ENCODE results near the gene USP27X.

DNA sequence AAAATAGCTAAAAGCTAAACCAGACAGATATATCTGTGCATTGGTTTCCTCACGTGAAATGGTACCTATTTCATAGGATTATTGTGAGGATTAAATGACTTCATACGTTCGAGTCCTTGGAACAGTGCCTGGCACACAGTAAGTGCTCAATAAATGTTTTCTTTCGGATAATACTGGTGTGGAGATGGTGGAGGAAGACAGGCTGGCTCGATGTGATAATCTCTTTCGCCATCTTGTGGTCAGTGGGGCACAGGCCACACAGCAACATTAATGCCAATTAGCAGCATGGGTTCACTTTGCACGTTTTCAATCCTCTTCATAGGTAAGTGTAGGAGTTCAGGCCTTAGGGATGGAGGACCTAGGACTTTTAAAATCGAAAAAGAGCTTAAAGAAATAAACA, 40.9 kb upstream of the USP27X start:
- no peak for TF ChIP-seq POLR2AphosphoS5 (IDR thresholded peaks at IDR 0.05; ENCODE audit: borderline replicate concordance, low read depth, low read length)
- no peak for TF ChIP-seq EZH2 (IDR thresholded peaks at IDR 0.05)
